ENCODE measurements around the gene LRBA. TPM values are rescaled to one million over a fixed set of nuclear protein-coding genes. Genes with fewer than 3 reads are reported as not detected.

LRBA gene
- total and polyA plus RNA-seq, 4 donors, result 18.8 to 56.4 (median 33.8) TPM

- WGBS (ENCODE audit: insufficient coverage), result 83% methylated on average over 3 of the region's 3 CpGs
- H3K27ac ChIP-seq (ENCODE audit: low read depth, low read length), result no peak overlapping the region
These were observed 10.7 kb upstream of the LRBA start for GRCh38 chr4:151025759-151026158.

GRCh38 chr4:151022586-151022985 lies 7.5 kb upstream of the LRBA start:
- Histone ChIP-seq H3K27me3 (ENCODE audit: control insufficient read depth, insufficient read depth, low read length) (no peaks in the 10 kb centered on the region), H3K4me3 (ENCODE audit: low read depth, low read length) (no peak overlapping the region), H3K36me3 (ENCODE audit: control insufficient read depth, insufficient read depth, low read length) (no peaks in the 10 kb centered on the region), H3K9me3 (ENCODE audit: control insufficient read depth, insufficient read depth, low read length) (no peaks in the 10 kb centered on the region), H3K27ac (ENCODE audit: low read depth, low read length) (no peak overlapping the region), H3K4me1 (ENCODE audit: control insufficient read depth, insufficient read depth, low read length) (no peaks in the 10 kb centered on the region)
- no CpG with 5 or more reads among the region's 2 CpGs for WGBS (ENCODE audit: insufficient coverage)
- DNase-seq (ENCODE audit: low read depth in 4 of 6, low spot score in 6 of 6), result no peak

More at GRCh38 chr4:151025759-151026158, 10.7 kb upstream of the LRBA start:
- Histone ChIP-seq H3K9me3 (ENCODE audit: control insufficient read depth, insufficient read depth, low read length) (no peaks in the 10 kb centered on the region), H3K4me3 (ENCODE audit: low read depth, low read length) (no peak overlapping the region), H3K36me3 (ENCODE audit: control insufficient read depth, insufficient read depth, low read length) (no peaks in the 10 kb centered on the region), H3K27me3 (ENCODE audit: control insufficient read depth, insufficient read depth, low read length) (no peaks in the 10 kb centered on the region), H3K4me1 (ENCODE audit: control insufficient read depth, insufficient read depth, low read length) (no peaks in the 10 kb centered on the region)
- DNase-seq (ENCODE audit: low read depth in 4 of 6, low spot score in 6 of 6), result no peak

GRCh38 chr4:151021637-151022334 lies 6.7 kb upstream of the LRBA start:
- H3K9me3 ChIP-seq (ENCODE audit: control insufficient read depth, insufficient read depth, low read length), result no peaks in the 10 kb centered on the region
- no peaks in the 10 kb centered on the region for H3K36me3 ChIP-seq (ENCODE audit: control insufficient read depth, insufficient read depth, low read length)
- no CpG with 5 or more reads among the region's 1 CpG for WGBS (ENCODE audit: insufficient coverage)
- H3K27me3 ChIP-seq (ENCODE audit: control insufficient read depth, insufficient read depth, low read length), result no peaks in the 10 kb centered on the region
- H3K4me1 ChIP-seq (ENCODE audit: control insufficient read depth, insufficient read depth, low read length), result no peaks in the 10 kb centered on the region
- H3K4me3 ChIP-seq (ENCODE audit: low read depth, low read length), result no peak overlapping the region
- no peak overlapping the region for H3K27ac ChIP-seq (ENCODE audit: low read depth, low read length)
- no peak for DNase-seq (ENCODE audit: low read depth in 4 of 6, low spot score in 6 of 6)

DNA sequence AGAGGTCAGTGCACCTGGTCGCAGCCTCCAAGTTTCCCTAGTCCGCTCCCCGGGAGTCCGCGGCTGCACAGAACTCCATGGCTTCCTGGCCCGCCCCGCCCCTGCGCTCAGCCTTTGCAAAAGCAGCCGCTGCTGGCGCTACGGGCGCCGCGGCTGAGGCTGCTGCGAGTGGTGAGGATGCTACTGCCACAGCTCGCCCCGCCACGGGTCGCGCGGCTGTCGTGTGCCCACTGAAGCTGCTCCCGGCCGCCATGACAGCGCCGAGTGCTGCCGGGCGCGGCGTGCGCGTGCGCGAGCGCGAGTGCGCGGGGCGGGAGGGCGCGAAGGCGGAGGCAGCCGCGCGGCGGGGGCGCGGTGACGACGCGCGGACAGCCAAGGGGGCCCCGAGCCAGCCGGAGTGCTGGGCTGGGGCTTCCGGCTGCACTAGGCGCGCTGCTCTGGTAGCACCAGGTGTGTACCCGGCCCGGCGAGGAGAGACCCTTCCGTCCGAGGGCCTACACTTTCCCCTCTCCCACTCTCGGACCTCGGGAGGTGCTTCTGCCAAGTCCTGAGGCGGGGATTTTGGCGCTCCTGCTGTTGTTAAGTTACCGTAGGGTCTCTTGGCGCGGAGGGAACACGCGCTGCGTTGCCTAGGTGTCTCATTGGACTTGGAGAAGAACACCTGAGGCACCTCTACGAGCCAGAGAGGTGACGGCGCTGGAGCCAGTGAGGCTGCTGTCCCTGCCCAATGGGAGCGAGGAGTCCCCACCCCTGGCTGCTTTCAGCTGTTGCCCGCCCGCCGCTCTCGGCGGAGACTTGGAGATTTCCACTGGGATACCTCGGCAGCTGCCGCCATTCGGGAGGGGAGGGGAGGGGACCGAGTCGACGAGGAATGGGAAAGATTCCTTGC lies 619 bp upstream of the LRBA start:
- peaks cover 15% of the 10 kb centered on the region for H3K4me1 ChIP-seq (ENCODE audit: control insufficient read depth, insufficient read depth, low read length)

GRCh38 chr4:151013944-151014343 lies 1.1 kb downstream of the LRBA start:
- Histone ChIP-seq H3K27ac (ENCODE audit: low read depth, low read length) (no peak overlapping the region), H3K9me3 (ENCODE audit: control insufficient read depth, insufficient read depth, low read length) (no peaks in the 10 kb centered on the region), H3K4me3 (ENCODE audit: low read depth, low read length) (peak overlapping the region; percentile 98), H3K27me3 (ENCODE audit: control insufficient read depth, insufficient read depth, low read length) (no peaks in the 10 kb centered on the region), H3K4me1 (ENCODE audit: control insufficient read depth, insufficient read depth, low read length) (peaks cover 15% of the 10 kb centered on the region), H3K36me3 (ENCODE audit: control insufficient read depth, insufficient read depth, low read length) (no peaks in the 10 kb centered on the region)
- WGBS (ENCODE audit: insufficient coverage), result no CpG with 5 or more reads among the region's 4 CpGs
- no peak for DNase-seq (ENCODE audit: low read depth in 4 of 6, low spot score in 6 of 6)

More for the DNA sequence above, 619 bp upstream of the LRBA start:
- peak; percentile 68 to 94 (median 80) for DNase-seq (ENCODE audit: low read depth in 4 of 6, low spot score in 6 of 6)
- Histone ChIP-seq H3K27ac (ENCODE audit: low read depth, low read length) (peak overlapping the region; percentile 92), H3K36me3 (ENCODE audit: control insufficient read depth, insufficient read depth, low read length) (no peaks in the 10 kb centered on the region), H3K9me3 (ENCODE audit: control insufficient read depth, insufficient read depth, low read length) (no peaks in the 10 kb centered on the region), H3K4me3 (ENCODE audit: low read depth, low read length) (peak overlapping the region; percentile 98), H3K27me3 (ENCODE audit: control insufficient read depth, insufficient read depth, low read length) (no peaks in the 10 kb centered on the region)
- WGBS (ENCODE audit: insufficient coverage), result under 1% methylated on average over 83 of the region's 87 CpGs

DNA sequence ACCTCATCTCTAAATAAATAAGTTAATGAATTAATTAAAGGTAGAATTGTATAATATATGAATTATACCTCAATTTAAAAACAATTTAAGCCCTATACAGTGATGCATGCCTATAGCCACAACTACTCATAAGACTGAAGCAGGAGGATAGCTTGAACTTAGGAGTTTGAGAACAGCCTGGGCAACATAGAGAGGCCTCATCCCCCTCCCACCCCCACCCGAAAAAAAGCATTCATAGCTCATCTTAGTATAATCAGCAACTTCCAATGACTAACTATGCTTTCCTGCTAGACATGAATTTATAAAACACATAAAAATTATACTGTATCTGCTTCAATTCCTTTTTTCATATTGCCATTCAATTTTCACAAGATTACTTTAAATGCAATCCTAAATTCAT lies 1.6 kb downstream of the LRBA start:
- peaks cover 15% of the 10 kb centered on the region for H3K4me1 ChIP-seq (ENCODE audit: control insufficient read depth, insufficient read depth, low read length)
- H3K36me3 ChIP-seq (ENCODE audit: control insufficient read depth, insufficient read depth, low read length), result no peaks in the 10 kb centered on the region
- DNase-seq (ENCODE audit: low read depth in 4 of 6, low spot score in 6 of 6), result no peak
- no CpG with 5 or more reads among the region's 1 CpG for WGBS (ENCODE audit: insufficient coverage)
- no peaks in the 10 kb centered on the region for H3K9me3 ChIP-seq (ENCODE audit: control insufficient read depth, insufficient read depth, low read length)
- H3K27ac ChIP-seq (ENCODE audit: low read depth, low read length), result no peak overlapping the region
- no peaks in the 10 kb centered on the region for H3K27me3 ChIP-seq (ENCODE audit: control insufficient read depth, insufficient read depth, low read length)
- H3K4me3 ChIP-seq (ENCODE audit: low read depth, low read length), result no peak overlapping the region

DNA sequence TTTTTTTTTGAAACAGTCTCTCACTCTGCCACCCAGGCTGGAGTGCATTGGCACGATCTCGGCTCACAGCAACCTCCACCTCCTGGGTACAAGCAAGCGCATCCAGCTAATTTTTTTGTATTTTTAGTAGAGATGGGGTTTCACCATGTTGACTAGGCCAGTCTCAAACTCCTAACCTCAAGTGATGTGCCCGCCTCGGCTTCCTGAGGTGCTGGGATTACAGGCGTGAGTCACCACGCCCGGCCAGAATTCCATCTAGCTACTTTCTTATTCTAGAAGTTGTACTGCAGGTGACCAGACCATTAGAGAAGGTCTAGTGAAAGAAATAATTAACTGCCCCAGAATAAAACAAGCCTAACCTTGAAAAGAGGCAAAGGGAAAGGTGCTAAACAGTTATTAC lies 2.3 kb downstream of the LRBA start:
- no peak for DNase-seq (ENCODE audit: low read depth in 4 of 6, low spot score in 6 of 6)
- H3K4me1 ChIP-seq (ENCODE audit: control insufficient read depth, insufficient read depth, low read length), result peaks cover 15% of the 10 kb centered on the region
- H3K36me3 ChIP-seq (ENCODE audit: control insufficient read depth, insufficient read depth, low read length), result no peaks in the 10 kb centered on the region
- no CpG with 5 or more reads among the region's 8 CpGs for whole genome bisulfite sequencing (ENCODE audit: insufficient coverage)
- no peak overlapping the region for H3K4me3 ChIP-seq (ENCODE audit: low read depth, low read length)
- H3K27ac ChIP-seq (ENCODE audit: low read depth, low read length), result no peak overlapping the region
- H3K27me3 ChIP-seq (ENCODE audit: control insufficient read depth, insufficient read depth, low read length), result no peaks in the 10 kb centered on the region
- no peaks in the 10 kb centered on the region for H3K9me3 ChIP-seq (ENCODE audit: control insufficient read depth, insufficient read depth, low read length)

DNA sequence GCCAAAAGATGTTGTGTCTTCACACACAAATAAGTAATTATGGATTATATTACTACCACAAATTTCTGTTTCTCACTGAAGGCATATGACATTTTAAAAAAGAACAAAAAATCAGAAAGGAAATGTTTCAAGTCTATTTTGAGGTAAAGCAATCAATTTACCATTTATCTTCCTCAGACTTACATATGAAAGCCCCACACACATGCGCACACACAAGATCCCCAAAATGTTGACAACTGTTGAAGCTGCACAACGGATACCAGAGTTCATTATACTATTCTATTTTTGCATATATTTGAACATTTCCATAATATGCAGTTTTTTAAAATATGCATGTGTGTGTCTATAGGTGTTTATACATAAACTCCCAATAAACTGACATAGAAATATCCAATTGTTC lies 2.7 kb downstream of the LRBA start:
- Histone ChIP-seq H3K36me3 (ENCODE audit: control insufficient read depth, insufficient read depth, low read length) (no peaks in the 10 kb centered on the region), H3K27me3 (ENCODE audit: control insufficient read depth, insufficient read depth, low read length) (no peaks in the 10 kb centered on the region)

GRCh38 chr4:151004222-151004621 lies 10.9 kb downstream of the LRBA start:
- peaks cover 2% of the 10 kb centered on the region for H3K36me3 ChIP-seq (ENCODE audit: control insufficient read depth, insufficient read depth, low read length)
- no peaks in the 10 kb centered on the region for H3K4me1 ChIP-seq (ENCODE audit: control insufficient read depth, insufficient read depth, low read length)
- H3K27me3 ChIP-seq (ENCODE audit: control insufficient read depth, insufficient read depth, low read length), result no peaks in the 10 kb centered on the region
- WGBS (ENCODE audit: insufficient coverage), result no CpG with 5 or more reads among the region's 5 CpGs
- no peak overlapping the region for H3K4me3 ChIP-seq (ENCODE audit: low read depth, low read length)
- no peak overlapping the region for H3K27ac ChIP-seq (ENCODE audit: low read depth, low read length)
- H3K9me3 ChIP-seq (ENCODE audit: control insufficient read depth, insufficient read depth, low read length), result no peaks in the 10 kb centered on the region
- DNase-seq (ENCODE audit: low read depth in 4 of 6, low spot score in 6 of 6), result no peak

More for the DNA sequence above, 2.7 kb downstream of the LRBA start:
- peaks cover 15% of the 10 kb centered on the region for H3K4me1 ChIP-seq (ENCODE audit: control insufficient read depth, insufficient read depth, low read length)
- H3K27ac ChIP-seq (ENCODE audit: low read depth, low read length), result no peak overlapping the region
- no CpG with 5 or more reads among the region's 2 CpGs for WGBS (ENCODE audit: insufficient coverage)
- H3K9me3 ChIP-seq (ENCODE audit: control insufficient read depth, insufficient read depth, low read length), result no peaks in the 10 kb centered on the region
- DNase-seq (ENCODE audit: low read depth in 4 of 6, low spot score in 6 of 6), result no peak
- H3K4me3 ChIP-seq (ENCODE audit: low read depth, low read length), result no peak overlapping the region
